NT2/D1 (cell line): ENCODE results near the gene ICAM2.

Experiments
- DNase-seq: peaks from one replicate; pipeline ENCODE4 v3.0.0-alpha.2; 2011; ENCODE audit warnings: low read depth, low spot score
- H3K27me3 ChIP-seq: 2 replicates; pipeline ENCODE4 v1.6.0; 2011; ENCODE audit warnings: mild to moderate bottlenecking; ENCODE audit not compliant: insufficient read length, insufficient read depth
- H3K36me3 ChIP-seq: 2 replicates; pipeline ENCODE4 v1.6.1; 2011; ENCODE audit warnings: mild to moderate bottlenecking, low read length, mixed read lengths; ENCODE audit not compliant: insufficient read depth, insufficient read length
- H3K4me1 ChIP-seq: 2 replicates; pipeline ENCODE4 v1.5.1; 2011; ENCODE audit not compliant: insufficient read depth, insufficient read length
- H3K4me3 ChIP-seq: 2 replicates; pipeline ENCODE4 v1.5.1; 2011; ENCODE audit warnings: low read depth; ENCODE audit not compliant: insufficient read length
- H3K9ac ChIP-seq: 2 replicates; pipeline ENCODE4 v1.6.0; 2011; ENCODE audit warnings: low read depth; ENCODE audit not compliant: insufficient read length
- H3K9me3 ChIP-seq: 2 replicates; pipeline ENCODE4 v1.5.1; 2011; ENCODE audit warnings: mild to moderate bottlenecking, low read length; ENCODE audit not compliant: insufficient read depth
- SUZ12 ChIP-seq: IDR thresholded peaks from 2 replicates; pipeline ENCODE4 v1.6.1; 2011; ENCODE audit not compliant: insufficient read length, insufficient read depth; ENCODE audit errors: extremely low read depth
- YY1 ChIP-seq: IDR thresholded peaks from 2 replicates; pipeline ENCODE4 v1.6.1; 2011; ENCODE audit not compliant: insufficient read length, insufficient read depth
- ZNF274 ChIP-seq: IDR thresholded peaks from 2 replicates; pipeline ENCODE4 v1.6.1; 2011; ENCODE audit warnings: mild to moderate bottlenecking, low read depth, low read length

Gene ICAM2

DNA sequence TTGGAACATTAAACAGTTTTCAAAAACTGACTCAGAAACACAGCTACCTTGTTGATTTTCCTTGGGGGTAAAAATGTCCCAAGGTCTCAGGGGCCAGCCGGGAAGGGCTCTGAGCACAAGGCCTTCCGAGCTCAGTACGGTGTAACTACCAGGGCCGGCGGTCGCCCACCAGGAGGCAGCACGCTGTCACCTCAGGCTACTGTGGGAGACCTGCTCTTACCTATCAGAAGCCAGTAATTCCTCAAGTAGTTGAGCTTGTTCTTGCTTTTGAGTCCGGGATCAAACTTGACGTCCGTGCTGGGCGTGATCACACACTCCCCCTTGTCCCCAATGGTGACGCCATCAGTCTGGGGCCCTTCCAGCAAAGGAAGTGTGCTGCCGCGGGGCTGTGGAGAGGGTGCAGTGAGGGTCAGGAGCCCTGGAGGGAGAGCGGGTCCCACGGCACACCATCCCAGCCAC is 43.4 kb upstream of the ICAM2 start:
- no peak overlapping the region for H3K9ac ChIP-seq
- TF ChIP-seq ZNF274 (no peak), SUZ12 (no peak), YY1 (no peak)
- no peak overlapping the region for H3K4me3 ChIP-seq
- peak; percentile 15 for DNase-seq
- H3K4me1 ChIP-seq: peaks cover 3% of the 10 kb centered on the region
- H3K27me3 ChIP-seq: no peaks in the 10 kb centered on the region
- peaks cover 21% of the 10 kb centered on the region for H3K36me3 ChIP-seq
- peaks cover 3% of the 10 kb centered on the region; the same call in 1 of the 2 replicates for H3K9me3 ChIP-seq

DNA sequence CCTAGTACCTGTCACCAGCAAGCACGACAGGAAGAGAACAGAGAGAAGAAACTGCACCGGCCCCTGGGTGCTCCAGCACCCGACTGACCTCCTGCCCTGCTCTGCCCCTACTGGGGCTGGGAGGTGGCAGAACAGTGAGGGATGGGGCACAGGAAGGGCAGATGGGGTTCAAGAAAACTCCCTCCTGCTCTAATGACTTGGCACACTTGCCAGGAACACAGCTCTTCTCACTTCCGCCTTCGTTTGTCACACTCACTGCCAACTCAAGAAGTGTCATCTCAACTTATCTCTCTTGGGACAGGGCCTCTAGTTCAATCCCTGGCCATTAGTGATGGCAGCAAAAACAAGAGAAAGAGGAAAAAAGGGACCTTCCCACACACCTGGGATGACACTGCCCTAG is 42.7 kb upstream of the ICAM2 start:
- Histone ChIP-seq H3K36me3 (peaks cover 16% of the 10 kb centered on the region), H3K4me1 (peaks cover 3% of the 10 kb centered on the region), H3K9ac (no peak overlapping the region), H3K4me3 (no peak overlapping the region), H3K27me3 (no peaks in the 10 kb centered on the region), H3K9me3 (no peaks in the 10 kb centered on the region)
- no peak for TF ChIP-seq SUZ12
- no peak for TF ChIP-seq ZNF274
- no peak for TF ChIP-seq YY1
- DNase-seq: no peak

GRCh38 chr17:64061178-64061898 is 40.9 kb upstream of the ICAM2 start:
- no peak for DNase-seq
- H3K27me3 ChIP-seq: no peaks in the 10 kb centered on the region
- H3K9me3 ChIP-seq: no peaks in the 10 kb centered on the region
- H3K36me3 ChIP-seq: peaks cover 17% of the 10 kb centered on the region
- peaks cover 9% of the 10 kb centered on the region for H3K4me1 ChIP-seq
- H3K9ac ChIP-seq: no peak overlapping the region
- TF ChIP-seq SUZ12 (no peak), ZNF274 (no peak), YY1 (no peak)
- no peak overlapping the region for H3K4me3 ChIP-seq

DNA sequence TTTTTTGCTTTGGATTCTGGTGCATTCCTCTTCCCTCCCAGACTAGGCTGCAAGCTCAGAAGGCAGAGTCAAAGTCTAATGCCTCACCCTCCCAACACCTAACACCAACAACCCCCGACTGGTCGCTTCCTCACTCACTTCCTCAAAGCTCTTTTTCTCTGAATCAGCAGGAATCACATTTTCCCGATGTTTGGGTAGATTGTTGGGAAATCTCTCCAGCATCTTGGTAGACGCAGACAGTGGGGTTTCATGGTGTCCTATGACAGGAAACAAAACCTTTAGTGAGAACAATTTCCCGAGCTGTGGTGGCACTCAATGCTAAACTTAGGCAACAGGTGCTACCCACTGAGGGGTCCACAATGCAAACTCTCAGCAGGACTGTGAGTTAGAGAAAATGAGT is 39.9 kb upstream of the ICAM2 start:
- Histone ChIP-seq H3K9me3 (no peaks in the 10 kb centered on the region), H3K4me1 (peaks cover 13% of the 10 kb centered on the region), H3K36me3 (peaks cover 17% of the 10 kb centered on the region), H3K4me3 (no peak overlapping the region), H3K9ac (no peak overlapping the region), H3K27me3 (no peaks in the 10 kb centered on the region)
- no peak for TF ChIP-seq ZNF274
- TF ChIP-seq SUZ12: no peak
- no peak for TF ChIP-seq YY1
- no peak for DNase-seq

DNA sequence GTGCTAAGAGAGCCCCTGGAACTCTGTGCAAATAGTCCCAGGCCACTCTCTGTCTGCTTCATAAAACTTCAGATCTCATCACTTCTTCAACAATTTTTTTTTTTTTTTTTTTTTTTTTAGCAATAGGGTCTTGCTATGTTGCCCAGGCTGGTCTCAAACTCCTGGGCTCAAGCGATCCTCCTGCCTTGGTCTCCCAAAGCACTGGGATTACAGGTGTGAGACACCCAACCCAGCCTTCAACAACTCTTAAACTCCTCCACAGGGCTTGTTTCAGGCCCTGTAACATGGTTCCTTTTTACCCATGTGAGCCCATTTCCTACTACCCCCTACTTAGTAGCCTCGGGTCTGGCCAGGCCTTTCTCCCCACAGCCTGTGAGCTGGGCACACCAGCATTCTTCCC is 39.3 kb upstream of the ICAM2 start:
- H3K9me3 ChIP-seq: no peaks in the 10 kb centered on the region
- H3K4me1 ChIP-seq: peaks cover 13% of the 10 kb centered on the region
- no peak for DNase-seq
- TF ChIP-seq ZNF274 (no peak), SUZ12 (no peak), YY1 (no peak)
- no peak overlapping the region for H3K4me3 ChIP-seq
- no peaks in the 10 kb centered on the region for H3K27me3 ChIP-seq
- no peak overlapping the region for H3K9ac ChIP-seq
- peaks cover 20% of the 10 kb centered on the region for H3K36me3 ChIP-seq

DNA sequence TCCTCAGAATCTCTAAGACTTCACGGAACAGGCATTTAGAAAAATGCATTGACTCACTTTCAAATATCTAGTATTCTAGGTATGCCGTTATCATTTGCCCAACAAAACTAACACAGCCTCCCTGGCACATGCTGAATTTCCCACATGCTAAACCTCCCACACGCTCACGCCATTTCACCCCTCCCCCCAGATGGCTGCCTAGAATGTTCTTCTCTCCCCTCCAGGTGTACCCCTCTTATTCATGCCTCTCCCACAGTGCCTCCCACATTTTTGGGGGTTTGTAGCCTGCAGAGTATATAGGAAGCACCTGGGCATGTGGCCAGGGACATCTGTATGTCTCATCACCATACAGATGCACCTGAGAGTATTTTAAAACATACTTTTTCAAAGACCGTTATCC is 38.2 kb upstream of the ICAM2 start:
- H3K4me3 ChIP-seq: no peak overlapping the region
- DNase-seq: no peak
- TF ChIP-seq SUZ12: no peak
- TF ChIP-seq YY1: no peak
- TF ChIP-seq ZNF274: no peak
- no peaks in the 10 kb centered on the region for H3K27me3 ChIP-seq
- H3K9ac ChIP-seq: no peak overlapping the region
- H3K9me3 ChIP-seq: no peaks in the 10 kb centered on the region
- H3K36me3 ChIP-seq: peaks cover 23% of the 10 kb centered on the region
- H3K4me1 ChIP-seq: peaks cover 9% of the 10 kb centered on the region

- Histone ChIP-seq H3K36me3 (peaks cover 29% of the 10 kb centered on the region), H3K9me3 (no peaks in the 10 kb centered on the region), H3K4me1 (peaks cover 9% of the 10 kb centered on the region), H3K9ac (no peak overlapping the region), H3K27me3 (no peaks in the 10 kb centered on the region), H3K4me3 (no peak overlapping the region)
- no peak for DNase-seq
- TF ChIP-seq SUZ12 (no peak), YY1 (no peak), ZNF274 (no peak)
Observed at GRCh38 chr17:64057701-64058263, 37.3 kb upstream of the ICAM2 start.
